ENCODE results near the gene CETN2.

- TF ChIP-seq CTCF (IDR thresholded peaks at IDR 0.05), result no peak
- TF ChIP-seq POLR2A (IDR thresholded peaks at IDR 0.05), result no peak
Measured at GRCh38 chrX:152818356-152818755, 12.2 kb downstream of the CETN2 start.

Data from lower leg skin (tissue), 3 donors.